Inferior parietal cortex (tissue), 1 donor: ENCODE data around the gene NEU2.
"Not testable (repeated sequence)": the region's sequence is repeated elsewhere in the genome, so short reads cannot be mapped to it uniquely, and the experiment has no call there.

Experiments used
- DNase-seq: peaks from one replicate; pipeline ENCODE4 v3.0.0-alpha.2; 2016; ENCODE audit errors: extremely low spot score

The NEU2 gene

GRCh38 chr2:233056961-233057605, 24.6 kb downstream of the NEU2 start:
- no peak for DNase-seq

GRCh38 chr2:233058717-233059546, 26.5 kb downstream of the NEU2 start:
- DNase-seq: no peak

- no peak for DNase-seq
These were observed 27.0 kb downstream of the NEU2 start for GRCh38 chr2:233059547-233059796.

GRCh38 chr2:233059797-233060500, 27.5 kb downstream of the NEU2 start, which contains the start of gene INPP5D:
Gene INPP5D (plus strand): TSS chr2:233060342. CDS start chr2:233060479, 137 bp downstream.
- DNase-seq: no peak

DNA sequence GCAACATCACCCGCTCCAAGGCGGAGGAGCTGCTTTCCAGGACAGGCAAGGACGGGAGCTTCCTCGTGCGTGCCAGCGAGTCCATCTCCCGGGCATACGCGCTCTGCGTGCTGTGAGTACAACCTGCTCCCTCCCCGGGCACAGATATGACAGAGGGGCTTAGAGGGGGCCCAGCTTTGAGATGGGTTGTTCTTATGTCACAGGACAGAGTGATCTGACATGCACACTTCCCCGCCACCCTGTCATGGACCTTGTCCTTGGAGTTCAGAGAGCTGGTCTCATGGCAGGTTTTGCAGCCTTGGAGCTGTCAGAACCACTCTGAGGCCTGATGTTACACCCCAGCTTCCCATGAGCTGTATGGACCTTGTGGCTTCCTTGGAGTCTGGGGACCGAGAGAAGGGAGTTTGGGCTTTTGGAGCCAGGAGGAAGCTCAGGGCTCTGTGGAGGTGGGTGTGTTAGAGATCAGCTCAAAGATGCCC, 28.1 kb downstream of the NEU2 start:
- no peak for DNase-seq

DNA sequence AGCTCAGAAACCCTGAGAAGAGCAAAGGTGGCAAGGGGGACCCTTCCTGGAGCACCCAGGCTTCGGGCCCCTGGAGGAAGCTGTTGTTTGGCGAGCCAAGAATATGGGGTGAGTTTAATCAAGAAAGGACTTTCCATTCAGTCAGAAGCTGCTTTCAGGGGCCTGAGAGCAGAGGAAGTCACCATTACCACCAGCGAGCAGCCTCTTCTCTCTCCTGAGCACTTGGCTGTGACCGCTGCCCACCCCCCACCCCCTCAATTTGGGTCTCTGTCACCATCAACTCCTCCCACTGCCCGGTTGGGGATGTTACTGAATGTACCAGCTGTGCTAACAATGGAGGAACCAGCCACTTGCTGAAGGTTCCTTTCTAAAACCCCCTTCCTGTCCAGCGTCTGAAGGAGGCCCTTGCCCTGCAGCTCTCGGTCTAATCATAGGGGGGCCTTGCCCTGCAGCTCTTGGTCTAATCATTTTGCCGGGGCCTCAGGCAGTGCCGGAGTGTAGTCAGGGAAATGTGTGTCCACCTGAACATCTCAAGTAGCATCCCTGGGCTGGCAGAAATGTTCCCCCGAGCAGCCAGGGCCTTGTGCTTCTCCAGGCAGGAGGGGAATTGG, 28.6 kb downstream of the NEU2 start:
- DNase-seq: no peak

DNA sequence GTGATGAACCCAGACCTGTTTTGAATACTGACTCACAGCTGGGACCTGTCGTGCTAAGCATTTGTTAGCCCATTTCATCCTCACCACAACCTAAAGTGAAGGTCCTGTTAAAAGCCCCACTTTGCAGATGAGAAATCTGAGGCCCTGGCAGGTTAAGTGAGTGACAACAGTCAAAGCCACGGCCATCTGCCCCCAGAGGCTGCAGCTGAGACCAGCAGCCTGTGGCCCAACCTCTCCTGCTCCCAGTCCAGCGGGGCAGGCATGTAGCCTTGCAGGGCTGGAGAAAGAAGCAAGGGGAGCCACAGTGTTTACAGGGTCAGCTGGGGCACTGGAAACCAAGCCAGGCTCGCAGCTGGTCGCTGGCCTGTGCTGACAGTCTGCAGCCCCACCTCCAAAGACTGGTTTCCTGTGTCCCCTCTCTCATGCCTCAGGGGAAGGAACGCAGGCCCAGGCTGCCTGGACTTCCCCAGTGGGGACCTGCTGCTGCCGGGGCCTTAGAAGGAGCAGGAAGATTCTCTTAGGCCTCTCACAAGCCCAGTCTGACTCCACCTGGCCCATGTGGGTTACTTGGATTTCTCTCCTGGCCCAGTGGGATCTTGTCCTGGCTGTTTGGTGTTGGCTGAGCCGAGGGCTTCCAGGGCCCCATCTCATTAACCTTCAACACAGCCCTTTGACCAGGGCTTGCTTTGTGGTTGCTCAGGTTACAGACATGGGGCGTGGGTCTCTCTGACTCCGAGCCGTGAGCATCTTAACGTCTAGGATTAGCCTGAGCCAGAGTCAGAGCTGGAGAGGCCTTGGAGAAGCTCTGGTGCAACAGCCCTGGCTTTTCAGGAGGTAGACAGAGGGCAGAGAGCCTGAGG, 29.3 kb downstream of the NEU2 start:
- no peak for DNase-seq

GRCh38 chr2:233062451-233062850, 30.0 kb downstream of the NEU2 start:
- DNase-seq: no peak

DNA sequence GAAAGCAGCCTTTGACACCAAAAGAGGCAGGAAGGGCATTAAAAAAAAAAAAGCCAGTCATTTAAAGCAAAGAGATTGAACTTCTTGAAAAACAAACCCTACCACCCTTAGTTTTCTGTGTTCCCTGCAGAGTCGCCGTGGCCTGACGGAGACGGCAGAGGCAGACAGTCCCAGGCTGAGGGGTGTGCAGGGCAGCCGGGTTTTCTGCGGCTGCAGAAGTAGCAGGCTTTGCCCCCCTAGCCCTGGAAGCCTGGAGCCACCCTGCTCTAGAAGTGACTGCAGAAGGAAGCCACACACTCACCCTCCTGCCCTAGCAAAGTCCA, 30.4 kb downstream of the NEU2 start:
- DNase-seq: no peak

DNA sequence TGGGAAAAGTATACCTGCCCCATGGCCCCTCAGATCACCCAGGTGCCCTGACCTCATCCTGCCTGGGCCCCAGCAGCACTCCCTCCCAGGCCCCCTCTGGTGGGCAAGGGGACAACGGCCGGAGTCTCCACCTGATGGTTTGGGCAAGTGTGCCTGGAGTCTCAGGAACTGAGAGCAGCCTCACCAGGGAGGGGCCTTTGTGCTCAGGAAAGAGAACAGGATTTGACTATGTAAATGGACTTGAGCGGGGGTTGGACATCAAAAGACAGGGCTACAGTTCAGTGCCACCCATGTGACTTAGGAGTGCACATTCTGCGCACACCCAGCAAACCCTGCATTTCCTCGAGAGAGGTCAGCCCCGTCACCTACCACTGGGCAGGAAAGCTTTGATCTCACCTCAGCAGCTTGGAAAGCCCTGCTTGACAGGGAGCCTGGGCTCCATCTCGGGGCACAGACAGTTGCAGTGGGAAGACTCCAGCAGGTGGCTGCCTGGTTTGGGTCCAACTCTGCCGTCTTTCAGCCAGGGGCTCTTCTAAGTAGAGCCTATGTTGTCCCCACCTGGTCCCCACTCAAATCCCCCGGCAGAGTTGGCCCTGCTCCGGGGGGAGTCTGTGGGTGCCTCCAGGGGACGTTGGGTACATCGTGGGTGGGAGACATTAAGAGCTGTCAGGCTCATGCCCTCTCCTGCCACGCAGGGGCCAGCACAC, 30.9 kb downstream of the NEU2 start:
- DNase-seq: no peak

DNA sequence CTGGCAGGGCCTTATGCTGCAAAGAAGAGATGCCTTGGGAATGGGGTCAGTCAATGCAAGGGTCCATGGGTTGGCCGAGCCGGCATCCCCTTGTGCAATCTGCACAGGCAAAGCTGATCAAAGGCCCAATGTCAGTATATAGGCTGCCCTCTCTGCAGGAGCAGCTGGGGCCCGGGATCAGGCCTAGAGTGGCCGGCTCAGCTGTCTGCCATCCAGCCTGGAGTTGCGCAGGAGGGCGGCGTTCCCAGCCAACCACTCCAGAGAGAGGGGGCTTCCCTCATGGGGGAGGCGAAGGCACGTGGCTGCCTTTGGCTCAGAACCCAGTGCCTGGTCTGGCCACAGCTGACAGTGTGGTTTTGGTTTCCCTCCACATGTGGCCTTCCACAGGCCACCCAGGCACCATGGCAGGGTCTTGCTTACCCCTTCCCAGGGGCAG, 31.5 kb downstream of the NEU2 start:
- no peak for DNase-seq

DNA sequence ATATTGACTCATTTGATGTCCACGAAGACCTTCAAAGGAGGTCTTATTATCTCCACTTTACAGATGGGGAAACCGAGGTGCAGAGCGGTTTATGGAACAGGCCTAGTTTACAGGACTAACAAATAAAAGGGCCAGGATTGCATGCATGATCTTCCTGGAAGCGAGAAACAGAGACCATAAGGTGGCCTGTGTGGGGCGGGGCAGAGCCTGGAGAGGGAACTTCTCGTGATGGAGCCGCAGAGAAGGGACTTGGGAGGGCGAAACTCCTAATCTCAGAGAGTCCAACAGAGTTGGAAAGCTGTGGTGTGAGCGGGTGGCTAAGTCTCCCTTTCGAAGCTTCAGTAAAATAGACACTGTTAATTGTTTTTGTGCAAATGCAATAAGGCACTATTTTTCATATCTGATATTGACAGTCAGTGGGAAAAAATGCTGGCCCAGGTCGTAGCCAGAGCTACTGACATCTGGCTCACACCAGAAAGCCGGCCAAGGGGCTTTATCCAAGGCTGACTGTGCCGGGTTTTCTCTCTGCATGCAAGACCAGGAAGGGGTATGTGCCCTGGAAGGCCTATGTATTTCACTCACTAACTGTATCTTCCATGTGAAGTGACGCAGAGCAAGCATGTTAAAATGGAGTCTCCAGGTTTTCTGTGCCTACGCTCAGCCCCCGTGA, 32.2 kb downstream of the NEU2 start:
- no peak for DNase-seq

DNA sequence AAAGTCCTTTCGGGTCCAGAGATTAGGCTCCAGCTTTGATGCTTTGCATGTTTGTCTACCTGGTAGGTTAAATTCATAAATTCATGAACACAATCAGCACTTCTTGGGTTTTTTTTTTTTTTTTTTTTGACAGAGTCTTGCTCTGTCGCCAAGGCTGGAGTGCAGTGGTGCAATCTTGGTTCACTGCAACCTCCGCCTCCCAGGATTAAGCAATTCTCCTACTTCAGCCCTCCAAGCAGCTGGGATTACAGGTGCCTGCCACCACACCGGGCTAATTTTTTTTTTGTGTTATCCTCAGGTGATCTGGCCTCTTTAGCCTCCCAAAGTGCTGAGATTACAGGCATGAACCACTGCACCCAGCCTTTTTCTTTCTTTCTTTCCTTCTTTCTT, 32.7 kb downstream of the NEU2 start:
- DNase-seq: not testable (repeated sequence)

- no peak for DNase-seq
These were observed 33.5 kb downstream of the NEU2 start for GRCh38 chr2:233065954-233066470.

GRCh38 chr2:233068762-233069418, 36.4 kb downstream of the NEU2 start:
- DNase-seq: no peak

GRCh38 chr2:233072838-233073237, 40.4 kb downstream of the NEU2 start:
- no peak for DNase-seq

GRCh38 chr2:233074106-233074505, 41.6 kb downstream of the NEU2 start:
- DNase-seq: no peak

- no peak for DNase-seq
These were observed 42.9 kb downstream of the NEU2 start for GRCh38 chr2:233075141-233075965.

- no peak for DNase-seq
These were observed 43.5 kb downstream of the NEU2 start for GRCh38 chr2:233075966-233076339.
